ENCODE results near the gene NLRC5.
A peak's percentile ranks its signal among the peaks of the same experiment; 100 is the strongest.

NLRC5 gene

GRCh38 chr16:56988948-56989945 lies at the start of gene NLRC5:
TSS of gene NLRC5 (plus strand) at chr16:56989557. CDS start at chr16:57020713, 31,156 bp downstream.
- peak; percentile 96 for DNase-seq

- DNase-seq: no peak
Observed at GRCh38 chr16:56939801-56940200, 49.6 kb upstream of the NLRC5 start.

GRCh38 chr16:56941092-56941491 lies 48.3 kb upstream of the NLRC5 start:
- DNase-seq: no peak

- no peak for DNase-seq
Observed at GRCh38 chr16:56941856-56942331, 47.5 kb upstream of the NLRC5 start.

GRCh38 chr16:56943761-56944375 lies 45.5 kb upstream of the NLRC5 start:
- no peak for DNase-seq

GRCh38 chr16:56944954-56945839 lies 44.2 kb upstream of the NLRC5 start:
- DNase-seq: peak; percentile 88

GRCh38 chr16:56945847-56946527 lies 43.4 kb upstream of the NLRC5 start:
- no peak for DNase-seq

GRCh38 chr16:56946767-56947603 lies 42.4 kb upstream of the NLRC5 start:
- no peak for DNase-seq

- no peak for DNase-seq
Observed at GRCh38 chr16:56947604-56947995, 41.8 kb upstream of the NLRC5 start.

GRCh38 chr16:56948234-56948633 lies 41.1 kb upstream of the NLRC5 start:
- DNase-seq: no peak

- no peak for DNase-seq
Observed at GRCh38 chr16:56950051-56950450, 39.3 kb upstream of the NLRC5 start.

- no peak for DNase-seq
Observed at GRCh38 chr16:56950455-56950854, 38.9 kb upstream of the NLRC5 start.

- DNase-seq: peak; percentile 70
Observed at GRCh38 chr16:56950881-56951771, 38.2 kb upstream of the NLRC5 start.

- no peak for DNase-seq
Observed at GRCh38 chr16:56953006-56953405, 36.4 kb upstream of the NLRC5 start.

GRCh38 chr16:56956076-56956475 lies 33.3 kb upstream of the NLRC5 start:
- DNase-seq: no peak

- DNase-seq: no peak
Observed at GRCh38 chr16:56956756-56957155, 32.6 kb upstream of the NLRC5 start.

GRCh38 chr16:56960681-56961281 lies 28.6 kb upstream of the NLRC5 start:
- no peak for DNase-seq

GRCh38 chr16:56961386-56961785 lies 28.0 kb upstream of the NLRC5 start:
- DNase-seq: no peak

- DNase-seq: no peak
Observed at GRCh38 chr16:56961851-56962281, 27.5 kb upstream of the NLRC5 start, which contains the start of gene CETP. TSS of gene CETP (plus strand) at chr16:56961950. CDS start at chr16:56961980, 30 bp downstream.

Data from activated CD4-positive, alpha-beta T cell treated with anti-CD3 and anti-CD28 coated beads, Interleukin-2, amount 50 U/mL, for 16 hours (primary cell).